Neuronal stem cell (in vitro differentiated cells): Measurements from ENCODE around the gene INSM1.

Experiments
- DNase-seq: peaks from one replicate; pipeline ENCODE4 v3.0.0-alpha.2; 2013; ENCODE audit warnings: low spot score
- H2AFZ ChIP-seq: one replicate; pipeline ENCODE4 v1.6.1; 2013; ENCODE audit warnings: mild to moderate bottlenecking, low read length, inconsistent platforms
- H2AK5ac ChIP-seq: 2 replicates; pipeline ENCODE4 v1.6.1; 2013; ENCODE audit warnings: low read depth, mild to moderate bottlenecking, inconsistent platforms, low read length, moderate library complexity, mixed read lengths
- H2BK120ac ChIP-seq: 2 replicates; pipeline ENCODE4 v1.6.1; 2013; ENCODE audit warnings: low read depth, mild to moderate bottlenecking, inconsistent platforms, low read length, moderate library complexity, mixed read lengths
- H2BK12ac ChIP-seq: one replicate; pipeline ENCODE4 v1.6.1; 2013; ENCODE audit warnings: low read length, inconsistent platforms
- H2BK15ac ChIP-seq: 2 replicates; pipeline ENCODE4 v1.6.1; 2013; ENCODE audit warnings: mild to moderate bottlenecking, low read length, inconsistent platforms, mixed read lengths
- H2BK5ac ChIP-seq: one replicate; pipeline ENCODE4 v1.6.1; 2013; ENCODE audit warnings: inconsistent platforms, mild to moderate bottlenecking, low read length, moderate library complexity
- H3K14ac ChIP-seq: one replicate; pipeline ENCODE4 v1.6.1; 2013; ENCODE audit warnings: low read length, inconsistent platforms
- H3K18ac ChIP-seq: 2 replicates; pipeline ENCODE4 v1.6.1; 2013; ENCODE audit warnings: low read length, inconsistent platforms
- H3K23ac ChIP-seq: 2 replicates; pipeline ENCODE4 v1.6.1; 2013; ENCODE audit warnings: low read depth, mild to moderate bottlenecking, mixed read lengths, low read length, inconsistent platforms; ENCODE audit not compliant: poor library complexity
- H3K27ac ChIP-seq: replicated peaks from 3 replicates; pipeline ENCODE4 v1.5.1; 2013; ENCODE audit warnings: low read length, inconsistent platforms
- H3K27me3 ChIP-seq, 3 experiments: 2 replicates each; pipeline ENCODE4 v1.6.1; 2013; ENCODE audit warnings: low read length in 3 of 3, mild to moderate bottlenecking in 2 of 3, inconsistent platforms in 1 of 3, low read depth in 1 of 3, mixed read lengths in 1 of 3, moderate library complexity in 1 of 3; ENCODE audit not compliant: control insufficient read depth in 3 of 3, insufficient read depth in 3 of 3
- H3K36me3 ChIP-seq, 2 donors: replicated peaks in 1 of 2; 2 replicates each; pipeline ENCODE4 v1.6.1; 2013; ENCODE audit warnings: low read length in 2 of 2; ENCODE audit not compliant: control insufficient read depth in 2 of 2, insufficient read depth in 2 of 2
- H3K4ac ChIP-seq: 2 replicates; pipeline ENCODE4 v1.6.1; 2013; ENCODE audit warnings: inconsistent platforms, mild to moderate bottlenecking, low read length, moderate library complexity
- H3K4me1 ChIP-seq, 2 donors: 1 replicate in 1 of 2; 2 replicates in 1 of 2; pipeline ENCODE4 v1.6.1; 2013; ENCODE audit warnings: low read length in 2 of 2, low read depth in 1 of 2; ENCODE audit not compliant: control insufficient read depth in 2 of 2, insufficient read depth in 1 of 2
- H3K4me2 ChIP-seq: one replicate; pipeline ENCODE4 v1.6.1; 2013; ENCODE audit warnings: mild to moderate bottlenecking, low read length, inconsistent platforms; ENCODE audit not compliant: insufficient read depth, poor library complexity, severe bottlenecking
- H3K4me3 ChIP-seq, 2 donors: 2 replicates each; pipeline ENCODE4 v1.5.1; 2013; ENCODE audit warnings: low read length in 2 of 2, mild to moderate bottlenecking in 2 of 2, inconsistent platforms in 1 of 2, moderate library complexity in 1 of 2
- H3K79me1 ChIP-seq: one replicate; pipeline ENCODE4 v1.6.1; 2013; ENCODE audit warnings: low read depth, mild to moderate bottlenecking, inconsistent platforms, low read length, moderate library complexity
- H3K9ac ChIP-seq: one replicate; pipeline ENCODE4 v1.6.1; 2013; ENCODE audit warnings: mild to moderate bottlenecking, low read depth, low read length, inconsistent platforms; ENCODE audit not compliant: poor library complexity
- H3K9me3 ChIP-seq, 2 donors: replicated peaks in 1 of 2; 2 replicates each; pipeline versions ENCODE3 to v1.6.1; 2013; ENCODE audit warnings: low read length in 2 of 2, mild to moderate bottlenecking in 2 of 2, inconsistent platforms in 1 of 2, low read depth in 1 of 2, mixed read lengths in 1 of 2, moderate library complexity in 1 of 2; ENCODE audit not compliant: control insufficient read depth in 2 of 2, insufficient read depth in 1 of 2
- H4K8ac ChIP-seq: one replicate; pipeline ENCODE4 v1.6.1; 2013; ENCODE audit warnings: low read depth, mild to moderate bottlenecking, inconsistent platforms, low read length, moderate library complexity
- H4K91ac ChIP-seq: one replicate; pipeline ENCODE4 v1.6.1; 2013; ENCODE audit warnings: low read length, low read depth, mild to moderate bottlenecking, inconsistent platforms; ENCODE audit not compliant: poor library complexity
- WGBS, 2 donors: extraction: QIAGEN DNeasy Blood & Tissue Kit; methylation state at CpG; one replicate each; pipeline ENCODE4 v1.1.7; 2013; ENCODE audit warnings: missing lambda C conversion rate in 2 of 2, mixed read lengths in 1 of 2; ENCODE audit not compliant: insufficient read length in 2 of 2, insufficient replicate concordance in 1 of 2; ENCODE audit errors: extremely low coverage in 2 of 2; 5-methylcytosine and 5-hydroxymethylcytosine counted together

INSM1 gene

GRCh38 chr20:20331156-20331555 is 36.7 kb upstream of the INSM1 start:
- DNase-seq: no peak
- H3K4ac ChIP-seq: no peak overlapping the region
- H3K79me1 ChIP-seq: no peaks in the 10 kb centered on the region
- H4K91ac ChIP-seq: no peak overlapping the region
- H3K4me2 ChIP-seq: no peak overlapping the region
- H3K36me3 ChIP-seq: no peaks in the 10 kb centered on the region
- H2BK5ac ChIP-seq: no peak overlapping the region
- no peak overlapping the region for H3K18ac ChIP-seq
- WGBS, 2 donors: no CpG with 5 or more reads among the region's 1 CpG
- H3K23ac ChIP-seq: no peak overlapping the region
- no peak overlapping the region for H3K9ac ChIP-seq
- no peak overlapping the region for H3K14ac ChIP-seq
- H2AK5ac ChIP-seq: no peak overlapping the region
- no peak overlapping the region for H3K27ac ChIP-seq
- no peak overlapping the region for H2BK12ac ChIP-seq
- H3K4me3 ChIP-seq: no peak overlapping the region
- H3K27me3 ChIP-seq: no peaks in the 10 kb centered on the region
- no peak overlapping the region for H2AFZ ChIP-seq
- H3K9me3 ChIP-seq: no peaks in the 10 kb centered on the region
- no peak overlapping the region for H4K8ac ChIP-seq
- no peaks in the 10 kb centered on the region for H3K4me1 ChIP-seq
- H2BK15ac ChIP-seq: no peak overlapping the region
- H2BK120ac ChIP-seq: no peak overlapping the region

GRCh38 chr20:20331817-20332216 is 36.1 kb upstream of the INSM1 start:
- Histone ChIP-seq H3K14ac (no peak overlapping the region), H3K79me1 (no peaks in the 10 kb centered on the region), H3K27ac (peak overlapping the region; percentile 16), H3K4me2 (no peak overlapping the region), H3K9me3 (no peaks in the 10 kb centered on the region), H2AFZ (peak overlapping the region; percentile 39), H3K4me3 (no peak overlapping the region), H3K4ac (no peak overlapping the region), H2BK12ac (no peak overlapping the region), H4K8ac (no peak overlapping the region), H2BK5ac (no peak overlapping the region), H3K27me3 (no peaks in the 10 kb centered on the region), H2BK120ac (no peak overlapping the region), H2AK5ac (no peak overlapping the region), H2BK15ac (no peak overlapping the region), H3K36me3 (no peaks in the 10 kb centered on the region), H3K9ac (no peak overlapping the region), H3K4me1 (no peaks in the 10 kb centered on the region), H3K18ac (no peak overlapping the region), H3K23ac (no peak overlapping the region), H4K91ac (no peak overlapping the region)
- WGBS, 2 donors: no CpG with 5 or more reads among the region's 2 CpGs
- DNase-seq: no peak

GRCh38 chr20:20333866-20334265 is 34.0 kb upstream of the INSM1 start:
- Histone ChIP-seq H3K27me3 (no peaks in the 10 kb centered on the region), H3K36me3 (no peaks in the 10 kb centered on the region), H3K9me3 (no peaks in the 10 kb centered on the region), H3K18ac (no peak overlapping the region), H2AK5ac (no peak overlapping the region), H2AFZ (no peak overlapping the region), H3K4me2 (no peak overlapping the region), H2BK15ac (no peak overlapping the region), H2BK5ac (no peak overlapping the region), H3K27ac (no peak overlapping the region), H2BK120ac (no peak overlapping the region), H4K91ac (no peak overlapping the region), H3K14ac (no peak overlapping the region), H3K4me1 (no peaks in the 10 kb centered on the region), H3K4ac (no peak overlapping the region), H3K23ac (no peak overlapping the region), H4K8ac (no peak overlapping the region), H3K79me1 (no peaks in the 10 kb centered on the region), H3K9ac (no peak overlapping the region), H2BK12ac (no peak overlapping the region), H3K4me3 (no peak overlapping the region)
- no CpG with 5 or more reads among the region's 6 CpGs for WGBS, 2 donors
- no peak for DNase-seq

GRCh38 chr20:20334489-20334888 is 33.4 kb upstream of the INSM1 start:
- Histone ChIP-seq H4K91ac (no peak overlapping the region), H2BK15ac (no peak overlapping the region), H3K9me3 (no peaks in the 10 kb centered on the region), H2BK5ac (no peak overlapping the region), H3K9ac (no peak overlapping the region), H3K18ac (no peak overlapping the region), H3K4ac (no peak overlapping the region), H3K23ac (no peak overlapping the region), H3K14ac (no peak overlapping the region), H3K79me1 (no peaks in the 10 kb centered on the region), H2BK12ac (no peak overlapping the region), H3K27me3 (no peaks in the 10 kb centered on the region), H3K4me1 (no peaks in the 10 kb centered on the region), H3K36me3 (no peaks in the 10 kb centered on the region), H3K4me2 (no peak overlapping the region), H2AFZ (no peak overlapping the region), H2AK5ac (no peak overlapping the region), H4K8ac (no peak overlapping the region), H3K27ac (no peak overlapping the region), H2BK120ac (no peak overlapping the region), H3K4me3 (no peak overlapping the region)
- DNase-seq: no peak
- no CpG with 5 or more reads among the region's 5 CpGs for WGBS, 2 donors
